ENCODE results near the gene DRC1.

DRC1 gene

GRCh38 chr2:26454561-26455001 is 52.9 kb downstream of the DRC1 start:
- TF ChIP-seq POLR2AphosphoS5 (IDR thresholded peaks at IDR 0.05; ENCODE audit: low read depth, low read length), result no peak
- TF ChIP-seq FOXP2 (optimal IDR thresholded peaks at IDR 0.05; ENCODE audit: borderline replicate concordance, extremely low read depth, extremely low read length, insufficient read depth), result no peak
- TF ChIP-seq SIN3A (IDR thresholded peaks at IDR 0.05; ENCODE audit: borderline replicate concordance, insufficient read depth, low read length), result no peak
- TF ChIP-seq TAF1 (IDR thresholded peaks at IDR 0.05; ENCODE audit: borderline replicate concordance, insufficient read depth, low read length), result no peak
- TF ChIP-seq REST (IDR thresholded peaks at IDR 0.05; ENCODE audit: insufficient read depth in 1 of 2, low read depth in 2 of 2, low read length in 2 of 2), result no peak

GRCh38 chr2:26455037-26455669 is 53.4 kb downstream of the DRC1 start:
- no peak for TF ChIP-seq SIN3A (IDR thresholded peaks at IDR 0.05; ENCODE audit: borderline replicate concordance, insufficient read depth, low read length)
- TF ChIP-seq POLR2AphosphoS5 (IDR thresholded peaks at IDR 0.05; ENCODE audit: low read depth, low read length), result no peak
- TF ChIP-seq REST (IDR thresholded peaks at IDR 0.05; ENCODE audit: insufficient read depth in 1 of 2, low read depth in 2 of 2, low read length in 2 of 2), result no peak
- no peak for TF ChIP-seq TAF1 (IDR thresholded peaks at IDR 0.05; ENCODE audit: borderline replicate concordance, insufficient read depth, low read length)
- TF ChIP-seq FOXP2 (optimal IDR thresholded peaks at IDR 0.05; ENCODE audit: borderline replicate concordance, extremely low read depth, extremely low read length, insufficient read depth), result no peak

- TF ChIP-seq REST (IDR thresholded peaks at IDR 0.05; ENCODE audit: insufficient read depth in 1 of 2, low read depth in 2 of 2, low read length in 2 of 2) (no peak), TAF1 (IDR thresholded peaks at IDR 0.05; ENCODE audit: borderline replicate concordance, insufficient read depth, low read length) (no peak), FOXP2 (optimal IDR thresholded peaks at IDR 0.05; ENCODE audit: borderline replicate concordance, extremely low read depth, extremely low read length, insufficient read depth) (no peak), SIN3A (IDR thresholded peaks at IDR 0.05; ENCODE audit: borderline replicate concordance, insufficient read depth, low read length) (no peak)
Observed at GRCh38 chr2:26455670-26456439, 54.1 kb downstream of the DRC1 start.

GRCh38 chr2:26456440-26457250 is 54.9 kb downstream of the DRC1 start:
- TF ChIP-seq REST (IDR thresholded peaks at IDR 0.05; ENCODE audit: insufficient read depth in 1 of 2, low read depth in 2 of 2, low read length in 2 of 2) (no peak), SIN3A (IDR thresholded peaks at IDR 0.05; ENCODE audit: borderline replicate concordance, insufficient read depth, low read length) (no peak), POLR2AphosphoS5 (IDR thresholded peaks at IDR 0.05; ENCODE audit: low read depth, low read length) (no peak), TAF1 (IDR thresholded peaks at IDR 0.05; ENCODE audit: borderline replicate concordance, insufficient read depth, low read length) (no peak), FOXP2 (optimal IDR thresholded peaks at IDR 0.05; ENCODE audit: borderline replicate concordance, extremely low read depth, extremely low read length, insufficient read depth) (no peak)
